Astrocyte of the hippocampus (primary cell): ENCODE measurements around the gene ING1.
"Not testable (repeated sequence)": the region's sequence is repeated elsewhere in the genome, so short reads cannot be mapped to it uniquely, and the experiment has no call there.

Experiments used
- DNase-seq: peaks from one replicate; pipeline ENCODE4 v3.0.0; 2011; ENCODE audit warnings: low read depth, low spot score

Gene ING1

DNA sequence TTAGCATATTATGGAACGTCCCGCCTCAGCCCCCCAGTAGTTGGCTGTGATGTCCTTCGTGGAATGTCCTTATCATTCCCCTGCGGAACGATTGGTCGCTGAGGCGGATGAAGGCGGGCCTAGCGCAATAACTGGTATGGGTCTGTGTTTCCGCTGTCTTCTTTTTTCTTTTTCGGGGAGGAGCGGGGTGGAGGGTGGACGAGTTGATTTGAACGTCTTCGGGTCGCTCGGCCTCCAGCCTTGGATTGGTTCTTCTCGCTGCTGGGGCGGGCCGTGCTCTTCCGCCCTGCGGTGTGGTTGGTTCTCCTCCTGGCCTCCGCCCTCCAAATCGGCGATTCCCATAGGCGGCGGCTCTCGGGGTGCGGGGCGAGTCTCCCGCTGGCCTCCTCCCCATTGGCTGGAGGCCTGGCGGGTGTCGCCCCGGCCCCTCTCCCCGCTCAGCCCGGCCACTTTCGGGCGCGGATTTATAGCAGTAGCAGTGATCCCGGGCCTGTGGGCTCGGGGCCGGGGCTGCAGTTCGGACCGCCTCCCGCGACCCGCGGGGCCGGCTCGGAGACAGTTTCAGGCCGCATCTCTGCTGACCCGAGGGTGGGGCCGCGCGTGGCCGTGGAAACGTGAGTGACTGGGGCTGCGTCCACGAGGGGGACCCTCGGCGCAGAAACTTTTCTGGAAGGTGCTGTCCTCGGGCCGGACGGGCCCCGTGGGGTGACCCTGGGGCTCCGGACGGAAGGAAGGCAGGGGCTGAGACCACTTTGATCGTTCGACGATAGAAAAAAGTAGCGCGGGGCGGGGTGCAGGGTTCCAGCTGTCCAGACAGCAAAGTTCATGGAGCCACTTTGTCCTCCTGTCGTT is 2.1 kb downstream of the ING1 start:
- DNase-seq: peak; percentile 100

DNA sequence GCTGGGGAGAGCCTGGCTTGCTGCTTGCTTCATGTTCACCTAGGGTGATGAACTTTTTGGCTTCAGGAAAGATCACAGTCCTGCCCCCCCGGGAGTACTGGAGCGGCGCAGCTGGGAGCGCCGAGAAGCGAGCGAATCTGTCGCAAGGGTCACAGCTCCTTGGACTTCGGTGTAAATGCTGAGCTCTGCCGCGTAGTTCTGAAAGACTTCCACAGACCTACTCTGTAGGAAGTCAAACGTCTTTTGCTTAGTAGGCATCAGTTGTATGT is 2.7 kb downstream of the ING1 start:
- peak; percentile 42 for DNase-seq

DNA sequence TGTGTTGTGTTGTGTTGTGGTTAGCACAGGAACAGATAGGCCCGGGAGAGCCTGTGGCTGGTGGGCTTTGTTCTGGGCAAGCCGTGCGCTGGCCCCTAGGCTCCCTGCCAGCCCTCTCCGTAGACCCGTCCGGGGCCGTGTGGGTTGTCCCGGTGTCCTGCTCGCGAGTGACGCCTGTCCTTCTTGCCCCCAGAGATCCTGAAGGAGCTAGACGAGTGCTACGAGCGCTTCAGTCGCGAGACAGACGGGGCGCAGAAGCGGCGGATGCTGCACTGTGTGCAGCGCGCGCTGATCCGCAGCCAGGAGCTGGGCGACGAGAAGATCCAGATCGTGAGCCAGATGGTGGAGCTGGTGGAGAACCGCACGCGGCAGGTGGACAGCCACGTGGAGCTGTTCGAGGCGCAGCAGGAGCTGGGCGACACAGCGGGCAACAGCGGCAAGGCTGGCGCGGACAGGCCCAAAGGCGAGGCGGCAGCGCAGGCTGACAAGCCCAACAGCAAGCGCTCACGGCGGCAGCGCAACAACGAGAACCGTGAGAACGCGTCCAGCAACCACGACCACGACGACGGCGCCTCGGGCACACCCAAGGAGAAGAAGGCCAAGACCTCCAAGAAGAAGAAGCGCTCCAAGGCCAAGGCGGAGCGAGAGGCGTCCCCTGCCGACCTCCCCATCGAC is 5.7 kb downstream of the ING1 start:
- no peak for DNase-seq

DNA sequence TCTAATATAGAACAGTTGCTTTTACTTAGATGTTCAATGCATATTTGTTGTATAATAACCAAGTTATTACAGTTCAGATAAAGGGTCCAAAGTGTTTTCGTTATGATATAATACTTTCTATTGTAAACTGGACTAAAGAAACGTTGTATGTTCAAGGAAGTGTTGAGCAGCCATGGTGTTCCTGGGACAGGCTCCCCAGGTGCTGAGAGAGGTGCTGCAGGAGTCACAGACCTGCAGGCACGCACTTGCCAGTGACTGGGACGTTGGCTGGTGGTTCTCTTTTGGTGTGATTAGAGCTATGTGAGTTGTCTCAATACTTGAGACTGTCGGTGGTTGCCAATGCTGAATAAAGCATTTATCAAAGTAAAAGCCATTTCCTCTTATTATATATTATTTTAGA is 9.5 kb downstream of the ING1 start:
- no peak for DNase-seq

DNA sequence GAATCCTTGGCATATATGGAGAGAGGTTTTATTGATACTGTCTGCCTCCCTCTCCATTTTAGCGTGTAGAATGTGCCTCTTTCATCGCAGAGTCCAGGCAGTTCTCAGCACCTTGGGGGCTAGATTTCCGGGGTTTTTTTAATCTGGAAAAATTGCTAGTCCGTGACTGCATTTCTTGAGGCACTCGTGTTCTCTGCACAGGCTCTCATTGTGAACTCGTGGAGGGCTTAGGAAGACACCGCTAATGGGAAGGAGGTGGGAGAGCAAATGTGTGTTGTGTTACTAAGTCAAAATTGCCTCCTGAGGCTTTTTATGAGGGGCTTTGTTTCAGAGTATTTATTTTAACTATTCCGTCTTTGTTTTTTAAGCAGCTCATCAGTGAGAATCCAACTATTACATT is 10.1 kb downstream of the ING1 start:
- DNase-seq: peak; percentile 32

DNA sequence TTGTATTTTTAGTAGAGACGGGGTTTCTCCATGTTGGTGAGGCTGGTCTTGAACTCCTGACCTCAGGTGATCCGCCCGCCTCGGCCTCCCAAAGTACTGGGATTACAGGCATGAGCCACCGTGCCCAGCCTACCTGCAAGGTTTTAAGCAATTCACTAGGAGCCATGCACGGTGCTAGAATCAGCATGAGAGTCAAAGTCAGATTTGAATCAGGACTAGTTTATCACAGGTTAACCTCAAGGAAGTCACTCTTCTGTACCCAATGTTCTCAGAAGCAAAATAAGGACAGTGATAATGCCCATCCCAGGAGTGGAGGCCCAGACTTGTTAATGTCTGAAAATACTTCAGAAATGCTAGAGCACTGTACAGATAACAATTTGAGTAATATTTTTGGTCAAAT is 12.7 kb downstream of the ING1 start:
- DNase-seq: not testable (repeated sequence)

DNA sequence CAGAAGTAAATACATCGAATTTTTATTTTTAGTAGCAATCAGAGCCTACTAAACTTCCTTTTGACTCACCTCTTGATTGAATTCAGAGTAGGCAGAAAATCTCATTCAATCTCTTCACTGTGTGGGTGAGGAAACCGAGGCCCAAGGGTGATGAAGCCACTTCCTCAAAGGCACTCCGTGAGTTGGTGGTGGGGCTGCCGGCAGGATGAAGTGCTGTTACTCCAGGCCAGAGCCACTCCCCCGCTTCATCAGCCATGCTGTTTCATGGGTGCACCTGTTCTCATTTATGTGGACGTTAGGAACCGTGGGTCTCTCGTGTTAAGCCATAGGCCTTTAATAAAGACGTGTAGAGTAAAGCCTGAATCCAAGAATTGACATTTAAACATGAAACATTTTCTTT is 13.2 kb downstream of the ING1 start:
- no peak for DNase-seq

DNA sequence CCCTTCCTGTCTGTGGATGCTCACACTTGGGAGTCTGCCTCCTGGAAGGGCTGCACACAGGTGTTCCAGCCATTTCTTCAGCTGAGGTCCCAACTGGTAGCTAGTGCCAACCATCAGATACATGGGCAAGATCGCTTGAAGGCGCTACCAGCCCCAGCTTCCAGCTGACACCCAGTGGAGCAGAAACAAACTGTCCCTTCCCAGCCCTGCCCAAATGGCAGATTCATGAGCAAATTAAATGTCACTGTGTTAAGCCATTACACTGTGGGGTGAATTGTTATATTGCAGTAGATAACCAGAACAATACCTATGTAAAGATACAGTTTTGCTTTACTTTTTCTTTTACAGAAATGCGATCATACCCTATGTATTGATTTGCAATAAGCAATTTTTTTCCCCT is 17.6 kb downstream of the ING1 start:
- DNase-seq: no peak

DNA sequence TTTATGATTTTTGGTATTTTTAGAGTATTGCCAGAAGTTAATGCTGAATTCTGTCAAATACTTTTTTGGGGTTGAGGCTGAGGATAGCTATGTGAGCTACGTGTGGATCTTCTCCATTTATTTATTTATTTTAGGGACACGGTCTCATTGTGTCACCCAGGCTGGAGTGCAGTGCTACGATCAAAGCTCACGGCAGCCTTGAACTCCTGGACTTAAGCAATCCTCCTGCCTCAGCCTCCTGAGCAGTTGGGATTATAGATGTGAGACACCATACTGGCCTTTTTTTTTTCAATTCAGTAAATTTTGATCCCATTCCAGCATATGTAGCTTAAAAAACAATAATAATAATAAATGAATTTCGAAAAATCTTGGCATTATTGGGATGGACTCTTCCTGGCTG is 21.1 kb downstream of the ING1 start:
- DNase-seq: no peak

DNA sequence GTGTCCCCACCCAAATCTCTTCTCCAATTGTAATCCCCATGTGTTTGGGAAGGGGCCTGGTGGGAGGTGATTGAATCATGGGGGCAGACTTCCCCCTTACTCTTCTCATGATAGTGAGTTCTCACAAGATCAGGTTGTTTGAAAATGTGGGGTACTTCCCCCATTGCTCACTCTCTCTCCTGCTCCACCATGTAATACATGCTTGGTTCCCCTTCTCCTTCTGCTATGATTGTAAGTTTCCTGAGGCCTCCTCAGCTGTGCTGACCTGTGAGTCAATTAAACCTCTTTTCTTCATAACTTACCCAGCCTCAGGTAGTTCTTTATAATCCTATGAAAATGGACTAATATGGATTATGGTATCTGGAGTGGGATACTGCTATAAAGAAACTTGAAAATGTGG is 24.1 kb downstream of the ING1 start:
- DNase-seq: no peak

DNA sequence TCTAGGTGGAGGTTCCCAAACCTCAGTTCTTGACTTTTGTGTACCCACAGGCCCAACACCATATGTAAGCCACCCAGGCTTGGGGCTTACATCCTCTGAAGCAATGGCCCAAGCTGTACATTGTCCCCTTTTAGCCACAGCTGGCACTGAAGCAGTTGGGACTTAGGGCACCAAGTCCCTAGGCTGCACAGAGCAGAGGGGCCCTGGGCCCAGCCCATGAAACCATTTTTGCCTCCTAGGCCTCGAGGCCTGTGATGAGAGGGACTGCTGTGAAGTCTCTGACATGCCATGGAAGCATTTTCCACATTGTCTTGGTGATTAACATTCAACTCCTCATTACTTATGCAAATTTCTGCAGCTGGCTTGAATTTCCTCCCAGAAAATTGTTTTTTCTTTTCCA is 30.2 kb downstream of the ING1 start:
- DNase-seq: no peak

DNA sequence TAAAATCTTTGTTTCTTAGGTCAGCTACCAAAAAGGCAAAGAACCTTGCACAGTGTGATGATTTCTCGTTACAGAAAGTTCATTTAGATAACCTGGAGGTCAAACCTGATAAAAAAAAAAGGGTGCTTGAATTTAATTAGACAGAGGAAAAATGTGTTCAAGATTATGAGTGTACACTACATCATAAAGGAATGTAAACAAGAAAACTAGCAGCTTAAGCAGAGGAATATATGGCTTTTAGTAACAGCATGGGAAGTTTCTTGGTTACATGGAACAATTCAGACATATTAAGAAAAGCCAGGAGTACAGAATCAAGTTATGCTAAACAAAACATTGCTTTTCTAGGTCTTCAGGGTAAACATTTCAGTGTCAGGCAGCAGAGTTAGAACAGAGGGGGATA is 32.9 kb downstream of the ING1 start:
- DNase-seq: no peak

DNA sequence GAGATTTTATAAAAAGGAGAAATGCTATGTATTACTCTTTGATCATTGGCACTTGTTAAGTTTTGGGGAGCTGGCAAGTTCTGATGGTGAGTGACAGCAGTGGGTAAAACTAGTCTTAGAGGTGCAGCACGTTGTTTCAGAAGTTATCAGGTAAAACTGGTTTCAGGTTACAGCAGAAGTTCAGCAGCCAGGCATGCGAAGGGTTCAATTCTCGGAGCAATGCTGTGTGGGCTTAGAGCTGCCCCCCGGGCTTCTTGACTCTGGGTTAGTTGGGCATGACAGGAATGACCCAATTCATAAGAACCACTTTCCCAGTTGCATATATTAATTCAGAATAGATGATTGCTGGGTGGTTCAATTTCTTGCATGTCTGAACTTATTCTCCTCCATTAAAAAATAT is 34.8 kb downstream of the ING1 start:
- DNase-seq: no peak

DNA sequence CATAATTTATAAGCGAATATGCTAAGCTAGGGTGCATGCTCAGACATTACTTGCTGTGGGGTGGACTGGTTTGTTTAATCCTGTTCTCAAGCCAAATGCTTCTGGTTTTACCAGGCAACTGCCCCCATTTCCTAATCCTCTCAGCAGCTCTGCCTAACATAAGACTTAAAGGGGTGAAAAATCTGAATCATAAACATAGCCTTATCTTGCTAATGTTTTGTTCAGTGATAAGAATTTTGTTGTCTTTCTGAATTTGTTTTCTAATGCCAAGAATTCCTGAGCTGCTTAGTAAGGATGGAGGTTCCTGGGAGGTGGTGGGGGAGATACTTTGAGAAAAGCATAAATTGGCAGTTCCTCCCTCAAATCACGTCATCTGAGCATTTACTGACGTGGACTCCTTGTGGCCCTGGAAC is 42.7 kb downstream of the ING1 start:
- peak; percentile 84 for DNase-seq

DNA sequence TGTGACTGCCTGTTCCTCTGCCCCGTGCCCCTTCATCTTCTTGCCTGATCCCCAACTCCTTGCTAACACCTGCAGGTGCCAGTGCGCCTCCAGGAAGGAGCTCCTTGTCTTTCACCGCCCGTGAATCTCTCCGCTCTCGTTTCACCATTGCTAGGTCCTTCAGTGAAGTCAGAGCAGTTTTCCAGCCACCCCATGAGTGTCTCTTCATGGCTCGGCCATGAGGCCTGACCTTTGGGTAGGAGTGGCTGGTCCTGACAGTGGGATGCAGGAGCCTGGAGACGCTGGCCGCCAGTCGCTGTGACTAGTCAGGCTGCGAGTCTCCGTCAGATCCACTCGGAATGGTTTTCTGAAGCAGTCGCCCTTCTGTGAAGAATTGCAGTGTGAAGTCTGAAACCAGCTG is 43.8 kb downstream of the ING1 start:
- no peak for DNase-seq

DNA sequence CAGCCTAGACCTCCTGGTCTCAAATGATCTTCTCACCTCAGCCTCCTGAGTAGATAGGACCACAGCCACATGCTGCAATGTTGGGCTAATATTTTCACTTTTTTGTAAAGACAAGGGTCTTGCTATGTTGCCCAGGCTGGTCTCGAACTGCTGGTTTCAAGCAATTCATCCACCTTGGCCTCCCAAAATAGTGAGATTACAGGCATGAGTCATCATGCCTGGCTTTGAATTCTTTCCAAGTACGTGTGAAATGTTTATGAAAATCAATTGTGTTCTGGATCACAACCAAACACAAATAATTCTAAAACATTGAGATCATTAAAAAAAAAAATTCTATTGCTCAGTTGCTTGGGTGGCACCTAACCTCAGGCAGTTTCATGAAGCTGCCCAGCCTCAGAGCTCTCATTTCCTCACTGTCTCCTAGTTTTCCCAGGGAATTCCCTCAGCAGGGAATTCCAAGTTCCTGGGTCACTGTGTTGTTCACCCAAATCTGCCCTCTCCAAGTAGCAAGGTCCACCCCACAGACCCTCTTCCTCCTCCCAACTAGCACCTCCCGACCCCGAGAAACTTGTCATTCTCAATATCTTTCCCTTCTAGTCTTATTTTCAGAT is 44.8 kb downstream of the ING1 start:
- DNase-seq: peak; percentile 31

DNA sequence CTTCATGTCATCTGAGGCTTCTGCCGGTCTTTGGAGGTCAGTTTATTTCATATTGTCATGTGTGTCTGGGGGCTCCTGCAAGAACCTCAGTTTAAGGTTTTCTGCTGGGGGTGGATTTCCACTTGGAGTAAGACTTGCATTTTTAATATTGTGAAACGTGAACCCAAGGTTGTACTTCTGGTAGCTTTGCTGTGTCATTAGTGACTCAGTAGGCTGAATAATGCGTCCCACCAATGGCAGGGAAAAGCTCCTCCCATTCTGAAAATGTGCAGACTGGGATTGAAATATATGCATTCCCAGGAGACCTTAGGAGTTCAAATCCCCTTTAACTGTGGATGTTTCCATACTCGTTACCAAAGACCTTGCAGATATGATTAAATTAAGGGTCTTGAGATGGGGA is 46.2 kb downstream of the ING1 start:
- DNase-seq: no peak

DNA sequence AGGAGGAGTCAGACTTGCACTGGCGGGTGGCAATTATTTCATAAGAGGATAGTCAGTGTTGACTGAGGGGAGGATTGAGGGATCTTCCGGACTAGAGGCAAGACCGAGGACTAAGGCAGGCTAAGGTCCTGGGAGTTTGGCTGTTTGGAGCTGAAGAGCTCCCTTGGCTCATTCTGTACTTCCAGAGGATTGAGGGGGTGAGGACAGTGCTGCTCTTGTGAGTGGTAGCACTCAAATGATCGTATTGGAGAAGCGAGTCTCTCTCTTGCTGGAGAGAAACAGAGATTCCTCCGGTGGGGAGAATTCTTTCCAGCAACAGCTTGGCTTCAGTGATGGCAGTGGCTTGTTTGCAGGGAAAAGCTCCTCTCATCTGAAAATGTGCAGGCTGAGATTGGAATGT is 47.1 kb downstream of the ING1 start:
- DNase-seq: no peak

DNA sequence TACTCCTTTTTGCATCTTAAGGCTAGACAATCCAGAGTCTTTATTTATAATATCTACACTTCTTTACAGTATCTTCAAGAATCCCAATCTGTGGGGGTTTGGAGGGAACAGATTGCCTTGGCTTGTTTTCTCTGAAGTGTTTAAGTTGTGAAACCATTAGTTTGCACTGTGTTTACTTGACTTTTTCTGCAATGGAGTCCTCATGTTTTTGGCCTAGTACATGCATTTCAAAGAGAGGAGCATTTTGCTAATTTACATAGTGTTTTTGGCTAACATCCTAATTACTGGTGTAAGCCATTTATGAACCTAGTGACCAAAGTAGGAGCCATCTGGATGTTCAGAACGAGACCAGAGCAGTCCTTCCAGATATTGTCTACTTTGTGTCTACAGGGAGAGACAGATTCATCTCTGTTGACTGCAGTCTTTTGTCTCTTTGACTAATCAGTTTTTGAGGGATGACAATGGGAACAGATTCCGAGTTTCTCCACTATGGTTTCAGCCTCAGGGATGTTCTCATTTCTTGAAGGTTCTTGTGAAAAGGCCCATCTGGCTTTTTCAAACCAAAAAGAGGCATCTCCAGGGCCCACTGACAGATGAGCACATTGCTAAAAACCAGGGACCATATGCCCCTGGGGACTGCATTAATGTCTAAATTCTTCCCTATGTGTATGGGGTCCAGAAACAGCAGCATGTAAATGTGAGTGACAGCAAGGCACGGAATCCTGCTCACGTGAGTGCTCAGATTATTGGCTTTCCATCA is 53.4 kb downstream of the ING1 start:
- DNase-seq: no peak

DNA sequence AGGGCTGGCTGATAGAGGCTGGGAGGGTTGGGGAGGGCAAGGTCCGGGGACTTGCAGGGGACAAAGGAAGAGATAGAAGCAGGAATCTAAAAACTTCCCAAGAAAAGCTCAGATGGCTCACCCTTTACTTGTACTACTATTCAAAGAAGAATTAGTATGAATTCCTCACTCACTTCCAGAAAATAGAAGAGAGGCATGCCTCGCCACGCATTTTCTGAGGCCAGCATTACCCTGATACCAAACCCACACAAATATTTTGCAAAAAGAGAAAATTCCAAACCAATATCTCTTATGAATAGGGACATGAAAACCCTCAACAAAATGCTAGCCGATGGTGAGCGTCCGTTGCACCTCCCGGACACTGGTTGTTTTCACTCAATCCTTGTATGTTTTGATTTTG is 54.0 kb downstream of the ING1 start:
- no peak for DNase-seq

DNA sequence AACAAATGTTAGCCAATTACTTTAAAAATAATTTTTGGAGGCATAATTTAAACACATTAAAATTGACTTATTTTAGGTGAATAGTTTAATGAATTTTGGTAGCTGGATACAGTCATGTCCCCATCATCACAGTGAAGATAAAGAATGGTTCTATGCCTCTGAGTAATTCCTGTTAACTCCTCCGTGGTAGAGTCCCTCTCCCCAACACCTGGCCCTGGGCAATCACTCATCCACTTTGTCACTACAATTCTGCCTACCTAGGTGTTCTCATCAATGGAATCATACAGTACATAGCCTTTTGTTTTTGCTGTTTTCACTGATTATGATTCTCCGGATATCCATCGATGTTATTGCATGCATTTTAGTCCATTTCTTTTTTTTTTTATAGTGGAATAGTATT is 55.6 kb downstream of the ING1 start:
- no peak for DNase-seq

DNA sequence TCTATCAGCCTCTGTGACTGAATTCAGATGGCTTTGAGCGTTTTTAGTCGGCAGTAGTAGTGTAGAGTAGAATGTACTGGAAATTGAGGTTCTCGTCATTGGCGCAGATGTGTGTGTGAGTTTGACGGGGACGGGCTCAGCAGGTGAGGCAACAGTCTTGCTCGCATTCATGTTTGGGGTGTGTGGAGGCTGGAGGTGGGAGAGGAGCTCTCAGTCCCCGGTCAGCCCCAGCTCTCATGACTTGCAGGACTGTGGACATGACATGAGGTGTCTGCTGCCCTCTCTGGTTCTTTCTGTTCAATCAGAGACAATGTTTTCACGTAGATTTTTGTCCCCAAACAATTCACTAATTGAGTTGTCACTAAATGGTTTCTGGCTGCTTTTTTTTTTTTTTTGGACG is 57.2 kb downstream of the ING1 start:
- DNase-seq: no peak

DNA sequence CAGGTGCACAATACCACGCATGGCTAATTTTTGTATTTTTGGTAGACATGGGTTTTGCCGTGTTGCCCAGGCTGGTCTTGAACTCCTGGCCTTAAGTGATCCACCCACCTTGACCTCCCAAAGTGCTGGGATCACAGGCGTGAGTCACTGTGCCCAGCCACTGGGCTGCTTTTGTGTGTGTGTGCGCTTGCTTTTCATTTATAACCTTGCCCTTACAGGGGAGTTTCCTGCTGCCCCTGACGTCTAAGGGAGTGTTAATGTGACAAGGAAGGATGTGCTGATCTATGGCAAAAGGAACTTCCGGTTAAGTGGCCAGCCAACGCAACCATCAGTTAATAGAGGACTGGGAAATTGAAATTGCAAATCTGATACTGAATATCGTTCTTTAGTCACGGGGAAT is 57.7 kb downstream of the ING1 start:
- no peak for DNase-seq
